GM06990 (cell line): Measurements from ENCODE around the gene HECW1.

Experiments
- DNase-seq: peaks from one replicate; pipeline ENCODE4 v3.0.0-alpha.2; 2011; ENCODE audit not compliant: insufficient read length; ENCODE audit errors: extremely low read depth
- H3K27me3 ChIP-seq: replicated peaks from 2 replicates; pipeline ENCODE4 v1.6.0; 2011; ENCODE audit warnings: low read length; ENCODE audit not compliant: control insufficient read depth, insufficient read depth
- H3K36me3 ChIP-seq: 2 replicates; pipeline ENCODE4 v1.5.1; 2011; ENCODE audit warnings: low read length; ENCODE audit not compliant: control insufficient read depth, insufficient read depth
- H3K4me3 ChIP-seq: replicated peaks from 2 replicates; pipeline ENCODE4 v1.5.1; 2011; ENCODE audit warnings: low read depth, mild to moderate bottlenecking, control low read depth, low read length
- CTCF ChIP-seq: IDR thresholded peaks from 2 replicates; pipeline ENCODE4 v1.5.1; 2011; ENCODE audit warnings: low read length, control low read depth, mild to moderate bottlenecking, inconsistent platforms; ENCODE audit not compliant: insufficient read depth, poor library complexity, severe bottlenecking

The HECW1 gene

DNA sequence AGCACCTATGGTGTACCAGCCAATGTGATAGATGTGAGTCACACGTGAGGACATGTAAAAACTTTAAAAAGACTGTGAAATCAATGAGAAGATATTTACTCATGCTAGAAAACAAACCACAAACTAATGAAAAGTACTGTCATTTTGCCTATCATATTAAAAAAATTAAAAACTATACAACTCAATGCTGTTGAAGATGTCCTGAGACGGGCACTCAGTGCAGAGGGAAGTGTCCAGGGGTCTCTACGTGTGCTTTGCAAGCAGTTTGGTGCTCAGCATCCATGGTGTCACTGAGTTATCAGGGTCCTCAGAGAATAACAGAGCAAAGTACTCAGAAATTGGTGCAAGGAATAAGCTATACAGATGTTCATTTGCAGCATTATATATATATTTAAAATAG, 162.3 kb downstream of the HECW1 start:
- Histone ChIP-seq H3K27me3 (no peaks in the 10 kb centered on the region; the same call in 1 of the 2 replicates), H3K4me3 (no peak overlapping the region), H3K36me3 (no peaks in the 10 kb centered on the region)
- DNase-seq, result no peak
- no peak for TF ChIP-seq CTCF

GRCh38 chr7:43276547-43276946, 164.1 kb downstream of the HECW1 start:
- H3K27me3 ChIP-seq, result no peaks in the 10 kb centered on the region; the same call in 1 of the 2 replicates
- TF ChIP-seq CTCF, result no peak
- no peak for DNase-seq

DNA sequence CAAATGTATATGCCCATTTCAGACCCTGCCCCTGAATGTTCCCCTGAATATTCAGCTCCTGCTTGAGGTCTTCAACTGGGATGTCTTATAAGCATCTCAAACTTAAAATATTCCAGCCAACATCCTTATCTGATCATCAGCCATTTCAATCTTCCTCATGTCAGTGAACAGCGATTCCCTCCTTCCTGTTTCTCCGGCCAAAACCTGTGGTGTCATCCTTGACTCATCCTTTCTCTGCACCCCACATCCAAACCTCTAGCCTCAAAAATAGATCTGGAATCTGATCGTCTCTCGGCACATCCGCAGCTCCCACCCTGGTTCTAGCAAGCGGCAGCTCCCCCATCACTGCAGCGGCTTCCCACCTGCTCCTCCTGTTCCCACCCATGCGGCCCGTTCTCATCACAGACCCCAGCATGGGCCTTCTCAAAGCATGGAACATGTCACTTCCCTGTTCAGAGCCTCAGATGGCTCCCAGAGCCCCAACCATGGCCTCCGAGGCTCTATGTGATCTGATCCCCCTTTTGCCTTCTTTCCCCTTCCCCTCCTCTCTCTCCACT, 165.7 kb downstream of the HECW1 start:
- Histone ChIP-seq H3K4me3 (no peak overlapping the region), H3K36me3 (no peaks in the 10 kb centered on the region), H3K27me3 (no peaks in the 10 kb centered on the region; the same call in 1 of the 2 replicates)
- no peak for TF ChIP-seq CTCF
- DNase-seq, result no peak

More at GRCh38 chr7:43276547-43276946, 164.1 kb downstream of the HECW1 start:
- no peaks in the 10 kb centered on the region for H3K36me3 ChIP-seq
- no peak overlapping the region for H3K4me3 ChIP-seq

DNA sequence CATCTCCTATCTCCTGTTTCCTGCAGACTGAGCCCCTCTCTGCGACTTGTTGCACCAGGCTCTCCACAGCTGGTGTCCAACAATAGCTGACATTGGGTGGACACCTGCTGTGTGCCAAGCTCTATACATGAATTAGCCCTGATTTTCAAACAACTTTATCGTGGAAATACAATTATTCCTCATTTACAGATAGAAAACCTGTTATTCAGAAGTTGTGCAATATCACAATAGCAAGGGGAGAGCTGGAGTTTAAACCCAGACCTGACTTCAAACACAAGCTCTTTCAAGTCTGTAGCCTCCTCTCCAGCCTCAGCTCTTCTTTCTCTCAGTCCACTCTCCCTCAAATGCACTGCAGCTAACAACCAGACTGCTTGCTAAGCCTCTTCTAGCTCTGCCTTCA, 168.8 kb downstream of the HECW1 start:
- H3K36me3 ChIP-seq, result no peaks in the 10 kb centered on the region
- no peak for DNase-seq
- no peak for TF ChIP-seq CTCF
- H3K27me3 ChIP-seq, result no peaks in the 10 kb centered on the region; the same call in none of the 2 replicates
- no peak overlapping the region for H3K4me3 ChIP-seq

GRCh38 chr7:43283706-43284105, 171.3 kb downstream of the HECW1 start:
- H3K36me3 ChIP-seq, result no peaks in the 10 kb centered on the region
- no peak for DNase-seq
- TF ChIP-seq CTCF, result no peak
- H3K27me3 ChIP-seq, result no peaks in the 10 kb centered on the region; the same call in none of the 2 replicates
- H3K4me3 ChIP-seq, result no peak overlapping the region

DNA sequence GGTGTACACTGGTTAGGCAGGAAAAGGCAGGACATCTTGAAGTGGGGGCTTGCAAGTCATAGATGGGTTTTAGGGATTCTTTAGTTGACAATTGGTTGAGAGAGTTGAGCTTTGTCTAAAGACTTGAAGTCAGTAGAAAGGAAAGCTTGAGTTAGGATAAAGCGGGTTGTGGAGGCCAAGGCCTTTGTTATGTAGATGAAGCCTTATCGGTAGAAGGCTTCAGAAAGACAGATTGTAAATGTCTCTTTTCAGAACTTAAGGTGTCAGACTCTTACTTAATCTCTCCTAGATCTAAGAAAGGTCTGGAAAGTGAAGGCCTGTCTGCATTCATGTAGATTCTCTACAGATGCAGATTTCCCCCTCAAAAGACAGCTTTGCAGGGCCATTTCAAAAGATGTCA, 177.4 kb downstream of the HECW1 start:
- Histone ChIP-seq H3K4me3 (no peak overlapping the region), H3K36me3 (no peaks in the 10 kb centered on the region), H3K27me3 (no peaks in the 10 kb centered on the region; the same call in 1 of the 2 replicates)
- DNase-seq, result no peak
- no peak for TF ChIP-seq CTCF
